Measurements from ENCODE around the gene SLC66A2.

DNA sequence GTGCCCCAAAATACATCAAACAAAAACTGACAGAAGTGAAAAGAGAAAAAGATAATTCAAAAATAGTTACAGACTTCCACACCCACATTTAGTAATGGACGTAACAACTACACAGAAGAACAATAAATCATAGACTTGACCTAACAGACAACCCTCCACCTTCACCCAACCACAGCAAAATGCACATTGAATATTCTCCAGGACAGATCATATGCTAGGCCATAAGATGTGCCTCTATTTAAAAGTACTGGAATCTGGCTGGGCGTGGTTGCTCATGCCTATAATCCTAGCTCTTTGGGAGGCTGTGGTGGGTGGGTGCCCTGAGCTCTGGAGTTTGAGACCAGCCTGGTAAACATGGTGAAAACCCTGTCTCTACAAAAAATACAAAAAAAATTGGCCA is 20.0 kb downstream of the SLC66A2 start:
- TF ChIP-seq, protein P1, sequence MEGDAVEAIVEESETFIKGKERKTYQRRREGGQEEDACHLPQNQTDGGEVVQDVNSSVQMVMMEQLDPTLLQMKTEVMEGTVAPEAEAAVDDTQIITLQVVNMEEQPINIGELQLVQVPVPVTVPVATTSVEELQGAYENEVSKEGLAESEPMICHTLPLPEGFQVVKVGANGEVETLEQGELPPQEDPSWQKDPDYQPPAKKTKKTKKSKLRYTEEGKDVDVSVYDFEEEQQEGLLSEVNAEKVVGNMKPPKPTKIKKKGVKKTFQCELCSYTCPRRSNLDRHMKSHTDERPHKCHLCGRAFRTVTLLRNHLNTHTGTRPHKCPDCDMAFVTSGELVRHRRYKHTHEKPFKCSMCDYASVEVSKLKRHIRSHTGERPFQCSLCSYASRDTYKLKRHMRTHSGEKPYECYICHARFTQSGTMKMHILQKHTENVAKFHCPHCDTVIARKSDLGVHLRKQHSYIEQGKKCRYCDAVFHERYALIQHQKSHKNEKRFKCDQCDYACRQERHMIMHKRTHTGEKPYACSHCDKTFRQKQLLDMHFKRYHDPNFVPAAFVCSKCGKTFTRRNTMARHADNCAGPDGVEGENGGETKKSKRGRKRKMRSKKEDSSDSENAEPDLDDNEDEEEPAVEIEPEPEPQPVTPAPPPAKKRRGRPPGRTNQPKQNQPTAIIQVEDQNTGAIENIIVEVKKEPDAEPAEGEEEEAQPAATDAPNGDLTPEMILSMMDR (IDR thresholded peaks at IDR 0.05): no peak
- TF ChIP-seq POLR2A (IDR thresholded peaks at IDR 0.05): no peak
- no peak for TF ChIP-seq EP300 (IDR thresholded peaks at IDR 0.05)
